HEK293 (cell line): Measurements from ENCODE around the gene KLF4.

ENCODE experiments used
- CTCF ChIA-PET: fragments of 350-600 bp; formaldehyde crosslinking; extraction: SDS; loops from one replicate; lab custom pipeline; 2021; ENCODE audit warnings: antibody characterized with exemption; lab: Yijun Ruan, JAX
- POLR2A ChIA-PET: fragments of 300-600 bp; formaldehyde crosslinking; extraction: SDS; loops from one replicate; lab custom pipeline; 2020; ENCODE audit warnings: antibody characterized with exemption, inconsistent platforms; lab: Yijun Ruan, JAX
- H3K27ac ChIP-seq: fragments of 200-500 bp; sonication (Bioruptor generic); 2 replicates; pipeline ENCODE4 v1.5.1; 2014; ENCODE audit warnings: low read depth, low read length, control low read depth, inconsistent platforms; ENCODE audit errors: extremely low read depth
- H3K36me3 ChIP-seq, 2 experiments: fragments of 200-500 bp in 1 of 2; sonication (Bioruptor generic) in 1 of 2; 1 replicate in 1 of 2; 2 replicates in 1 of 2; pipeline ENCODE4 v1.5.1; 2014 to 2017; ENCODE audit warnings: inconsistent platforms in 2 of 2, low read length in 2 of 2; ENCODE audit not compliant: control insufficient read depth in 2 of 2, insufficient read depth in 1 of 2
- H3K4me1 ChIP-seq: fragments of 200-500 bp; sonication (Bioruptor generic); 2 replicates; pipeline ENCODE4 v1.5.1; 2014; ENCODE audit warnings: mild to moderate bottlenecking, low read length, inconsistent platforms; ENCODE audit not compliant: control insufficient read depth, insufficient read depth
- H3K4me3 ChIP-seq: 2 replicates; pipeline ENCODE4 v1.5.1; 2011; ENCODE audit warnings: low read depth, mild to moderate bottlenecking, control low read depth, low read length, moderate library complexity
- H3K9me3 ChIP-seq: fragments of 200-500 bp; sonication (Bioruptor generic); 2 replicates; pipeline ENCODE4 v1.5.1; 2014; ENCODE audit warnings: low read depth, low read length, inconsistent platforms; ENCODE audit not compliant: control insufficient read depth, insufficient read depth
- BCL11A ChIP-seq: fragments of 450-650 bp; formaldehyde crosslinking; IDR thresholded peaks from 2 replicates; pipeline ENCODE4 v1.5.1; 2016; ENCODE audit warnings: low read depth, missing biosample characterization, missing genetic modification characterization
- OSR2 ChIP-seq: fragments of 450-650 bp; formaldehyde crosslinking; IDR thresholded peaks from 2 replicates; pipeline ENCODE4 v1.5.1; 2016; ENCODE audit warnings: missing biosample characterization, missing genetic modification characterization
- SP3 ChIP-seq: fragments of 450-650 bp; formaldehyde crosslinking; IDR thresholded peaks from 2 replicates; pipeline ENCODE4 v1.5.1; 2016; ENCODE audit warnings: missing biosample characterization, missing genetic modification characterization
- ZBTB26 ChIP-seq: fragments of 450-650 bp; formaldehyde crosslinking; optimal IDR thresholded peaks from 2 replicates; pipeline ENCODE3; 2016; ENCODE audit warnings: missing biosample characterization, mild to moderate bottlenecking, missing genetic modification characterization
- ZNF175 ChIP-seq: fragments of 450-650 bp; formaldehyde crosslinking; IDR thresholded peaks from 2 replicates; pipeline ENCODE4 v1.5.1; 2016; ENCODE audit warnings: missing biosample characterization, missing genetic modification characterization
- ZNF214 ChIP-seq: fragments of 450-650 bp; formaldehyde crosslinking; IDR thresholded peaks from 2 replicates; pipeline ENCODE4 v1.5.1; 2017; ENCODE audit warnings: missing biosample characterization, mild to moderate bottlenecking, missing genetic modification characterization, borderline replicate concordance
- ZNF23 ChIP-seq: fragments of 450-650 bp; formaldehyde crosslinking; IDR thresholded peaks from 2 replicates; pipeline ENCODE4 v1.5.1; 2016; ENCODE audit warnings: missing biosample characterization, missing genetic modification characterization, borderline replicate concordance
- ZNF266 ChIP-seq: fragments of 450-650 bp; formaldehyde crosslinking; IDR thresholded peaks from 2 replicates; pipeline ENCODE4 v1.5.1; 2016; ENCODE audit warnings: missing biosample characterization, missing genetic modification characterization, low read depth
- ZNF280D ChIP-seq: fragments of 450-650 bp; formaldehyde crosslinking; IDR thresholded peaks from 2 replicates; pipeline ENCODE4 v1.5.1; 2016; ENCODE audit warnings: missing biosample characterization, missing genetic modification characterization
- ZNF335 ChIP-seq: fragments of 450-650 bp; formaldehyde crosslinking; conservative IDR thresholded peaks from 2 replicates; pipeline ENCODE4 v1.5.1; 2016; ENCODE audit warnings: missing biosample characterization, missing genetic modification characterization
- ZNF404 ChIP-seq: fragments of 450-650 bp; formaldehyde crosslinking; IDR thresholded peaks from 2 replicates; pipeline ENCODE4 v1.5.1; 2017; ENCODE audit warnings: missing biosample characterization, missing genetic modification characterization
- ZNF530 ChIP-seq: fragments of 450-650 bp; formaldehyde crosslinking; IDR thresholded peaks from 2 replicates; pipeline ENCODE4 v1.5.1; 2016; ENCODE audit warnings: low read depth, missing biosample characterization, missing genetic modification characterization
- ZNF571 ChIP-seq: fragments of 450-650 bp; formaldehyde crosslinking; IDR thresholded peaks from 2 replicates; pipeline ENCODE4 v1.5.0; 2017; ENCODE audit warnings: missing biosample characterization, missing genetic modification characterization
- ZNF654 ChIP-seq: fragments of 450-650 bp; formaldehyde crosslinking; IDR thresholded peaks from 2 replicates; pipeline ENCODE4 v1.5.1; 2016; ENCODE audit warnings: low read depth, missing biosample characterization, missing genetic modification characterization
- ZNF660 ChIP-seq: fragments of 450-650 bp; IDR thresholded peaks from 2 replicates; pipeline ENCODE4 v1.5.1; 2018; ENCODE audit warnings: missing biosample characterization, mild to moderate bottlenecking, missing genetic modification characterization
- TF ChIP-seq, protein P1 (sequence below): fragments of 450-650 bp; formaldehyde crosslinking; IDR thresholded peaks from 2 replicates; pipeline ENCODE4 v1.5.1; 2016; ENCODE audit warnings: missing biosample characterization, missing genetic modification characterization
- TF ChIP-seq, protein P2 (sequence below): fragments of 450-650 bp; formaldehyde crosslinking; IDR thresholded peaks from 2 replicates; pipeline ENCODE4 v1.5.1; 2017; ENCODE audit warnings: missing biosample characterization, missing genetic modification characterization
- TF ChIP-seq, protein P3 (sequence below): fragments of 450-650 bp; formaldehyde crosslinking; IDR thresholded peaks from 2 replicates; pipeline ENCODE4 v1.5.1; 2016; ENCODE audit warnings: missing biosample characterization, missing genetic modification characterization
- TF ChIP-seq, protein P4 (sequence below): fragments of 450-650 bp; formaldehyde crosslinking; IDR thresholded peaks from 2 replicates; pipeline ENCODE4 v1.5.1; 2016; ENCODE audit warnings: missing biosample characterization, missing genetic modification characterization

KLF4 gene

GRCh38 chr9:107530679-107531078, 41.1 kb upstream of the KLF4 start (continued):
- TF ChIP-seq ZNF280D (tag by site-specific recombination) (no peak), OSR2 (tag by site-specific recombination) (no peak), ZNF654 (tag by site-specific recombination) (no peak), ZBTB26 (no peak), ZNF266 (tag by site-specific recombination) (no peak), SP3 (tag by site-specific recombination) (no peak), ZNF660 (tag by site-specific recombination) (no peak), ZNF23 (no peak), ZNF214 (tag by site-specific recombination) (no peak), ZNF571 (no peak)

DNA sequence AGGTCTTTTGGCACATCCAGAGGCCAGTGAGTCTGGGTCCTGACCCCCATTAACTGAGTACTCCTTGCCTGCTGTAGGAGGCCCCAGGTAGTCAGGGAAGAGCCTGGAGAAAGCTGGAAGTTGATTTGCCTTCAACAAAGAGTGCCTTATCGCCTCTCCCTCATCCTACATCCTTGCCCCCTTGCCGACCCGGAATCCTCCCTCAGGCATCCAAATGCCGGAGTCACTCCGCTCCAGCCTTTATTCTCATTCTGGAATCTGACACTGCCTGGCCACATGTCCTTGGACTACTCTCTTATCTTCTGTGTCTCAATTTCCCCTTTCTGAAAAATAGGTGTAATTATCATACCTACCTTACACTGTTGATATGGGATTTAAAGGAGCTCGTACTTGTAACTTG, 39.1 kb upstream of the KLF4 start:
- POLR2A ChIA-PET: no interaction called here
- Histone ChIP-seq H3K4me3 (no peak overlapping the region), H3K4me1 (no peaks in the 10 kb centered on the region), H3K9me3 (no peaks in the 10 kb centered on the region), H3K27ac (no peak overlapping the region), H3K36me3 (no peaks in the 10 kb centered on the region)
- CTCF ChIA-PET: interaction anchor here (0.6 to 0.7 kb wide), 3 partner anchors 9 to 741 kb away, joined by 3 to 5 read pairs (median 4); no protein-coding TSS in a partner anchor
- TF ChIP-seq, protein P1, sequence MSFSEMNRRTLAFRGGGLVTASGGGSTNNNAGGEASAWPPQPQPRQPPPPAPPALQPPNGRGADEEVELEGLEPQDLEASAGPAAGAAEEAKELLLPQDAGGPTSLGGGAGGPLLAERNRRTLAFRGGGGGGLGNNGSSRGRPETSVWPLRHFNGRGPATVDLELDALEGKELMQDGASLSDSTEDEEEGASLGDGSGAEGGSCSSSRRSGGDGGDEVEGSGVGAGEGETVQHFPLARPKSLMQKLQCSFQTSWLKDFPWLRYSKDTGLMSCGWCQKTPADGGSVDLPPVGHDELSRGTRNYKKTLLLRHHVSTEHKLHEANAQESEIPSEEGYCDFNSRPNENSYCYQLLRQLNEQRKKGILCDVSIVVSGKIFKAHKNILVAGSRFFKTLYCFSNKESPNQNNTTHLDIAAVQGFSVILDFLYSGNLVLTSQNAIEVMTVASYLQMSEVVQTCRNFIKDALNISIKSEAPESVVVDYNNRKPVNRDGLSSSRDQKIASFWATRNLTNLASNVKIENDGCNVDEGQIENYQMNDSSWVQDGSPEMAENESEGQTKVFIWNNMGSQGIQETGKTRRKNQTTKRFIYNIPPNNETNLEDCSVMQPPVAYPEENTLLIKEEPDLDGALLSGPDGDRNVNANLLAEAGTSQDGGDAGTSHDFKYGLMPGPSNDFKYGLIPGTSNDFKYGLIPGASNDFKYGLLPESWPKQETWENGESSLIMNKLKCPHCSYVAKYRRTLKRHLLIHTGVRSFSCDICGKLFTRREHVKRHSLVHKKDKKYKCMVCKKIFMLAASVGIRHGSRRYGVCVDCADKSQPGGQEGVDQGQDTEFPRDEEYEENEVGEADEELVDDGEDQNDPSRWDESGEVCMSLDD: no peak
- no peak for TF ChIP-seq ZNF404
- TF ChIP-seq, protein P2, sequence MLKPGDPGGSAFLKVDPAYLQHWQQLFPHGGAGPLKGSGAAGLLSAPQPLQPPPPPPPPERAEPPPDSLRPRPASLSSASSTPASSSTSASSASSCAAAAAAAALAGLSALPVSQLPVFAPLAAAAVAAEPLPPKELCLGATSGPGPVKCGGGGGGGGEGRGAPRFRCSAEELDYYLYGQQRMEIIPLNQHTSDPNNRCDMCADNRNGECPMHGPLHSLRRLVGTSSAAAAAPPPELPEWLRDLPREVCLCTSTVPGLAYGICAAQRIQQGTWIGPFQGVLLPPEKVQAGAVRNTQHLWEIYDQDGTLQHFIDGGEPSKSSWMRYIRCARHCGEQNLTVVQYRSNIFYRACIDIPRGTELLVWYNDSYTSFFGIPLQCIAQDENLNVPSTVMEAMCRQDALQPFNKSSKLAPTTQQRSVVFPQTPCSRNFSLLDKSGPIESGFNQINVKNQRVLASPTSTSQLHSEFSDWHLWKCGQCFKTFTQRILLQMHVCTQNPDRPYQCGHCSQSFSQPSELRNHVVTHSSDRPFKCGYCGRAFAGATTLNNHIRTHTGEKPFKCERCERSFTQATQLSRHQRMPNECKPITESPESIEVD (tag by site-specific recombination): no peak
- TF ChIP-seq ZNF530 (tag by site-specific recombination): no peak
- TF ChIP-seq, protein P3, sequence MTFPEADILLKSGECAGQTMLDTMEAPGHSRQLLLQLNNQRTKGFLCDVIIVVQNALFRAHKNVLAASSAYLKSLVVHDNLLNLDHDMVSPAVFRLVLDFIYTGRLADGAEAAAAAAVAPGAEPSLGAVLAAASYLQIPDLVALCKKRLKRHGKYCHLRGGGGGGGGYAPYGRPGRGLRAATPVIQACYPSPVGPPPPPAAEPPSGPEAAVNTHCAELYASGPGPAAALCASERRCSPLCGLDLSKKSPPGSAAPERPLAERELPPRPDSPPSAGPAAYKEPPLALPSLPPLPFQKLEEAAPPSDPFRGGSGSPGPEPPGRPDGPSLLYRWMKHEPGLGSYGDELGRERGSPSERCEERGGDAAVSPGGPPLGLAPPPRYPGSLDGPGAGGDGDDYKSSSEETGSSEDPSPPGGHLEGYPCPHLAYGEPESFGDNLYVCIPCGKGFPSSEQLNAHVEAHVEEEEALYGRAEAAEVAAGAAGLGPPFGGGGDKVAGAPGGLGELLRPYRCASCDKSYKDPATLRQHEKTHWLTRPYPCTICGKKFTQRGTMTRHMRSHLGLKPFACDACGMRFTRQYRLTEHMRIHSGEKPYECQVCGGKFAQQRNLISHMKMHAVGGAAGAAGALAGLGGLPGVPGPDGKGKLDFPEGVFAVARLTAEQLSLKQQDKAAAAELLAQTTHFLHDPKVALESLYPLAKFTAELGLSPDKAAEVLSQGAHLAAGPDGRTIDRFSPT (tag by site-specific recombination): no peak
- no peak for TF ChIP-seq ZNF335 (tag by site-specific recombination)
- TF ChIP-seq, protein P4, sequence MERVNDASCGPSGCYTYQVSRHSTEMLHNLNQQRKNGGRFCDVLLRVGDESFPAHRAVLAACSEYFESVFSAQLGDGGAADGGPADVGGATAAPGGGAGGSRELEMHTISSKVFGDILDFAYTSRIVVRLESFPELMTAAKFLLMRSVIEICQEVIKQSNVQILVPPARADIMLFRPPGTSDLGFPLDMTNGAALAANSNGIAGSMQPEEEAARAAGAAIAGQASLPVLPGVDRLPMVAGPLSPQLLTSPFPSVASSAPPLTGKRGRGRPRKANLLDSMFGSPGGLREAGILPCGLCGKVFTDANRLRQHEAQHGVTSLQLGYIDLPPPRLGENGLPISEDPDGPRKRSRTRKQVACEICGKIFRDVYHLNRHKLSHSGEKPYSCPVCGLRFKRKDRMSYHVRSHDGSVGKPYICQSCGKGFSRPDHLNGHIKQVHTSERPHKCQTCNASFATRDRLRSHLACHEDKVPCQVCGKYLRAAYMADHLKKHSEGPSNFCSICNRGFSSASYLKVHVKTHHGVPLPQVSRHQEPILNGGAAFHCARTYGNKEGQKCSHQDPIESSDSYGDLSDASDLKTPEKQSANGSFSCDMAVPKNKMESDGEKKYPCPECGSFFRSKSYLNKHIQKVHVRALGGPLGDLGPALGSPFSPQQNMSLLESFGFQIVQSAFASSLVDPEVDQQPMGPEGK (tag by site-specific recombination): no peak
- TF ChIP-seq ZBTB26: no peak
- no peak for TF ChIP-seq BCL11A (tag by site-specific recombination)
- TF ChIP-seq ZNF175 (tag by site-specific recombination): no peak
